GM21723 (cell line): ENCODE measurements around the gene NUDT5.
A peak's percentile ranks its signal among the peaks of the same experiment; 100 is the strongest.
"Not testable (repeated sequence)": the region's sequence is repeated elsewhere in the genome, so short reads cannot be mapped to it uniquely, and the experiment has no call there.

Source experiments
- ATAC-seq: cut with Tn5 transposase; IDR thresholded peaks from one replicate; pipeline ENCODE4 v1.9.1; 2021; ENCODE audit warnings: mild to moderate bottlenecking, moderate library complexity; ENCODE audit not compliant: unreplicated experiment

NUDT5 gene

GRCh38 chr10:12195603-12196506 is at the start of gene NUDT5, which contains the start of gene CDC123:
TSS of gene NUDT5 (minus strand) at chr10:12195891. CDS start at chr10:12186291, 9,600 bp downstream.
TSS of gene CDC123 (plus strand) at chr10:12196188. CDS start at chr10:12196246, 58 bp downstream.
- peak; percentile 88 for ATAC-seq

DNA sequence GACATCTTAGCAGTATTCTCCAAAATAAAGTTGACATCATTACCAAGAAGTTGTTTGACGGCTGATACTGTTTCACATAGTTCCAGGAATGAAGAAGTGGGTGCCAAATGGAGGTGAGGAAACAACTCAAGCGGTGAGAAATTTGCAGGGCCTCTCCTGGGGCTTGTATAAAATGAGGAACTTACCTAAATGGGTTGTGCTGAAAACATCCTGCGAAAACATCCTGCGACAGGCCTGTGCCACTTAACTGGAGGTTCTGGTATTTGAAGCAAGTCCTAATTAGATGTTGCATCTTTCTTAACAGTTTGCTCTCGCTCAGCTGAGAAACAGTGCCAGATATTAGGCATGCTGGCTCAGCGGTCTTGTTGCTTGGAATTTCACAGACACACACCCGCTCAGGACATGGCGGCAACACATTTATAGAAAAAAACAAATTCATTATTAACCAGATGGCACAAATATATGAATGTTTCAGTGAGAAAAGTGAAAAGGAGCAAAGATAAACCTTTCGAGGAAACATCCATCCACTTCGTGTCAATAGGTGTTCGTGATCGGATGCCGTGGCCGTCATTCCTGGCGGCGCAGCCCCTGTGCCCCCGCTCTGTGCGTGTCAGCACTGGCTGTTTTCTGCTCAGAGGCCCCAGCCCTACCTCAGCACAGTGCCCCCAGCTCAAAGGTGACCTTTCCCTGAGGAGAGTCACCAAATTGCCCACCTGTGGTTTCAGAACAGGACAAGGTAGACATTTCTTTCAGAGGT is 48.4 kb upstream of the NUDT5 start:
- no peak for ATAC-seq

DNA sequence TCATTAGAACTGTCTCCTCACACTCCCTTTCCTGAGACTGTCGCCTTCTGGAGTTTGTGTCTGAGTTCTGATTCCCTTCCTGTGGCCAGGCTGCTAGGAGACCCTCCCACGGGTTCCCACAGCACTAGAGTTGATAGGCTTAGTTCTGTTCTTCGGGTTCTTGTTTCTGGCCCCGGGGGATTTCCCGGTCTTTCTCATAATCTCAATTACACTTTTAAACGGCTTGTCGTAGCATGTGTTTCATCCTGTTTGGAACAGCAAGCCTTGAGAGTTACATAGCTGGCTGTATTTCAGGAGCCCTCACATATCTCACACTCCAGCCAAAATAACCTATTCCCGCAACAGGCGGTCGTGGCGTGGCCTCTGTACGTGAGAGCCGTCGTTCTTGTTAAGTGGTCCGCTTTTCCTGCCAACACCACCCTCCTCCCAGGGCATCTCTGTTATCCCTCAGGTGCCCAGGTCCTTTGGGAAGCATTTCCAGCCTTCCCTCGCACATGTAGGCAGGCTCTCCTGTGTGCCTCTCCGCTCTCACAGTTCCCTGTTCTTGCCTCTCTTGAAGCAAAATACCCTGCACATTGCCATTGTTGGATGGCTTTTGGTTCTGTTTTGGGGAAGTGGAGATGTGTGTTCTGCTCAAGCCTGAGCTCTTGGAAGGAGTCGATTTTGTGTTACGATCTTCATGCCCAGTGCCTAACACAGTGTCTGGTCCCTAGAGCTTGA is 46.3 kb upstream of the NUDT5 start:
- no peak for ATAC-seq

DNA sequence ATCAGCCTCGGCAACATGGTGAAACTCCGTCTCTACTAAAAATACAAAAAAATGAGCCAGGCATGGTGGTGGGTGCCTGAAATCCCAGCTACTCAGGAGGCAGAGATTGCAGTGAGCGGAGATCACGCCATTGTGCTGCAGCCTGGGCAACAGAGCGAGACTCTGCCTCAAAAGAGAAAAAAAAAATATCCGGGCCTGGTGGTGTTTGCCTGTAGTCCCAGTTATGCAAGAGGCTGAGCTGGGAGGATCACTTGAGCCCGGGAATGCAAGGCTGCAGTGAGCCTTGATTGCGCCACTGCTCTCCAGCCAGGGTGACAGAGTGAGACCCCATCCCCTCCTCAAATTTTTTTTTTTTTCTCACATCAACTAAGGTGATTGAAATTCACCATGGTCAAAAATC is 43.1 kb upstream of the NUDT5 start:
- no peak for ATAC-seq

GRCh38 chr10:12237265-12238220 is 41.9 kb upstream of the NUDT5 start:
- no peak for ATAC-seq

DNA sequence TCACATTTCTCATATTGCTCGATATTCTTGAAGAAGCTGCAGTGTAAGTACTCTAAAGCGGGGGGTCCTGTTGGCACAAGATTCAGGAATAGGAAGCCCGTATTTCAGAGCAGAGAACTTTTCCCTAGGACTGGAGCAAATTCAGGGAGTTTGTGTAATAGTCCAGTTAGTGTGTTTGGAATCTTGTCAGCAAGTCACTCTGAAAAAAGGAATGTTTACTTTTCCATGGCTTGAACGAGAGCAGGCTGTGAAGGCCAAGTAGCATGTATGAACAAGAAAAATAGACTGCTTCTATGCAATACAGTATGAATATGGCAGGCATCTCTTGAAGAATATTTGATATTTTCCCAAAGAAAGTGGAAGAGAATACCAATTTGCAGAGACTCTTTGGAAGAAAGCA is 40.1 kb upstream of the NUDT5 start:
- ATAC-seq, result no peak

DNA sequence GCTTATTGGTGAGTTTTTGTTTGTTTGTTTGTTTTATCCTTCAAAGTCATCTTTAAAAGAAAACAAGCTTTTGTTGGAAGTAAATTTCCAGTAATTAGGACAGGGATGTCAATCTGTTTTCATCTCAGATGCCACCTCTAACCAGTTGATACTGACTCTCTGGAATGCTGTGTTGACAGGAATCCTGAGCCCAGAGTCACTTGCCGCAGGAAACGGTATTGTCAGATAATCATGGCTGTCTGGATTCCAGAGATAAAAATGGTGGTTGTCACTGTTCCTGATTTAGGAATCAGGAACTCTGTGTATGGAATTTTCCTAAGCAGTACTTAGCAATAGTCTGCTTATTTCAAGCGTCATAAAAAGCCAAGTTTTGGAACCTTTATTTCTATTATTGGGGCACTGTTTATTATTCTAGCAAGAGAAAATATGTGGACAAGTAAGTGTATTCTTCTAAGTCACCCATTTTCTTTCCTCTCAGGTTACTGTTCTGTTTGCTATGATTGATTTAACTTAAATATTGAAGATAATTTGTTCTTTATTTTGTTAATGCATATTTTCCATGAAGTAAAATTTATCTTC is 39.5 kb upstream of the NUDT5 start:
- no peak for ATAC-seq

DNA sequence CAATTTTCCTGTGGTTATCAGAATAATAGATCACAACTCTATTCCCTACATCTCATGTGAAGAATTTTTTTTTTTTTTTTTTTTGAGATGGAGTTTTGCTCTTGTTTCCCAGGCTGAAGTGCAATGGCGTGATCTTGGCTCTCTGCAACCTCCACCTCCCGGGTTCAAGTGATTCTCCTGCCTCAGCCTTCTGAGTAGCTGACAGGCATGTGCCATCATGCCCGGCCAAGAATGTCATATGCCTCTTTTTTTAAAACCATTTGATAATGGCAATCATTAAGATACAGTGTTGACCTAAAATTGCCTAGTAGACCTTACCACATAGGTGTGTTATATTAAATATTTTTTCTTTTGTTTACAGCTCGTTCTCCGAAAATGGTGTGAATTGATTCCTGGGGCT is 39.0 kb upstream of the NUDT5 start:
- ATAC-seq, result not testable (repeated sequence)

GRCh38 chr10:12228851-12229250 is 33.2 kb upstream of the NUDT5 start:
- no peak for ATAC-seq

DNA sequence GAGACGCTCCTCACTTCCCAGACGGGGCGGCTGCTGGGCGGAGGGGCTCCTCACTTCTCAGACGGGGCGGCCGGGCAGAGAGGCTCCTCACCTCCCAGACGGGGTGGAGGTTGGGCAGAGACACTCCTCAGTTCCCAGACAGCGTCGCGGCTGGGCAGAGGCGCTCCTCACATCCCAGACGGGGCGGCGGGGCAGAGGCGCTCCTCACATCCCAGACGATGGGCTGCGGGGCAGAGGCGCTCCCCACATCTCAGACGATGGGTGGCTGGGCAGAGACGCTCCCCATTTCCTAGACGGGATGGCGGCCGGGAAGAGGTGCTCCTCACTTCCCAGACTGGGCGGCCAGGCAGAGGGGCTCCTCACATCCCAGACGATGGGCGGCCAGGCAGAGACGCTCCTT is 30.7 kb upstream of the NUDT5 start:
- ATAC-seq, result not testable (repeated sequence)

DNA sequence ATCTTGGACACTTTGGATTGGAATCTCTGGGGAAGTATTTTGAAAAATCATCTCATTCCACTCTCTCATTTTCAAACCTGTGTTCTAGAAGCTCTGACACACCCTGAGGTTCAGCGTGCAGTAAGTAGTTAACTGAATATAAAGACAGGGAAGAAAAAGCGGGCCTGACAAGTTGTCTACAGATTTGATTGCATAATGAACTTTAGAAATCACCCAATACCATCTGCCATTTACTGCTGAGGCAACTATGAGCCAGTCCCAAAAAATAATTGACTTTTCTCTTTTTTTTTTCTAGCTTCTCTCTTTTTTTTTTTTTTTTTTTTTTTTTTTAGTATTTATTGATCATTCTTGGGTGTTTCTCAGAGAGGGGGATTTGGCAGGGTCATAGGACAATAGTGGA is 29.8 kb upstream of the NUDT5 start:
- ATAC-seq, result no peak

DNA sequence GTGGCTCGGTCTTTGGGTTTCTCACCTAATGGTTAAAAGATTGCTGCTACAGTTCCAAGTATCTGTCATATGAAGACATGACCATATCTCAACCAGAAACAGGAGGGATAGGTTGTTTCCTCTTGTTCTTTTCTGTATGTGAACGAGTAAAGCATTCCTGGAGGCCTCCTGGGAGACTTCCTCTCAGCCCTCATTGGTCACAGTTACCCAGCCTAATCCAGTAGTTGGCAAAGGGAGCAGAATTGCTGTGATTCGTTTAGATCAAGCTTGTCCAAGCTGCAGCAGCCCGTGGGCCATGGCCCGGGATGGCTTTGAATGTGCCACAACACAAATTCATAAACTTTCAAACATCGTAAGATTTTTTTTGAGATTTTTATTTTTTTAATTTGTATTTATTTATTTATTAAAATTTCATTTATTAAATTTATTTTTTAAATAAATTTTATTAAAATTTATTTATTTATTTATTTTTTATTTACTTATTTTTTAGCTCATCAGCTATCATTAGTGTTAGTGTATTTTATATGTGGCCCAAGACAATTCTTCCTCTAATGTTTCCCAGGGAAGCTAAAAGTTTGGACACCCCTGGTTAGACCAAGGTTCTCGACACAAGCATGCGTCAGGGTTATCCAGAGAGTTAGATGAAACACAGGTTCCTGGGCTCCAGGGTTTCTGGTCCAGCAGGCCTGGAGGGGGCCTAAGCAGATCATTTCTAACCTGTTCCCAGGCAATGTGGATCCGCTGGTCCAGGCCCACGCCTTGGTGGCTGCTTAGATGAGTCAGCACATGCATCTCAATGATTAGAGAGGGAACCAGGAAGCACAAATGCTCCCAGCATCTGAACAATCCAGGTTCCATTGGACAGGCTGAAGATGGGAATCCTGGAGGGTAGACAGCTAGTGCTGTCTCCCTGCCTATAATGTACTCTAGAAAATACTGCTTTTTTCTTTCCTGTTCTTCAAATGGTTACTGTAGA is 25.9 kb upstream of the NUDT5 start:
- no peak for ATAC-seq

DNA sequence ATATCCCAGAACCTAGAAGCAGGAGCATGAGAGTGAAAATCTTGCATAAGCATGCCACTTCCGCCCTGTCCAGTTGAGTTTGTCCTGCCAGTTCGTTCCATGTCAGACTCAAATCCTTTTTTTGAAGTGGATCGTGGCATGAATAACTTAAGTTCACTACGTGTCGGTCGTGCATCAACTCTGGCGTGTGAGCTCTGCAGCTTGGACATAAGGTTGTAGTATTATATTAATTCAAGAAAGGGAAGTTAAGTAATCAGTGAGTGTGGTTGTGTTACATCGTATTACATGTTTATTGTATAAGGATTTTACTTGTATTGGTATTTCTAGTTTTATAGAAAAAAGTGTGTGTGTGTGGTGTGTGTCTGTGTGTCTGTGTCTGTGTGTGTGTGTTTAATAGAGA is 23.3 kb upstream of the NUDT5 start:
- no peak for ATAC-seq

GRCh38 chr10:12214763-12215218 is 19.1 kb upstream of the NUDT5 start:
- ATAC-seq, result no peak

DNA sequence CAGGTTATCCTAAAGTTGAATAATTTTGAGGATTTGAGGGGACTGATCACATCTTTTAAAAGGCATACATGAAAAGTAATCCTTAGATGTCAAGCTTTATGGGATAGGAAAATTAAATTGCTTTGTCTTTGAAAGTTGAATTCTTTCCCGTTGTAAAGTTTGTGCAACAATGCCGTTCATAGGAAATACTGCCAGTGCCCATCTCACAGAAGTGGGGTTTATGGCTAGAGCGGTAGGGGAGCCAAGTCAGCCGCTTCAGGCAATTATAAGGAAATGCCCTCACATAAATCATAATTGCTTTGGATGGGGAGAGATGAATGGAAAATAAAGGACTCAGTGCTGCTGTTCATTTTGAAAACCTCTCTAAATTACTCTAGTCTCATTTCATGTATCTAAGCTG is 18.4 kb upstream of the NUDT5 start:
- no peak for ATAC-seq

GRCh38 chr10:12213621-12214020 is 17.9 kb upstream of the NUDT5 start:
- no peak for ATAC-seq

GRCh38 chr10:12212454-12212853 is 16.8 kb upstream of the NUDT5 start:
- ATAC-seq, result no peak

DNA sequence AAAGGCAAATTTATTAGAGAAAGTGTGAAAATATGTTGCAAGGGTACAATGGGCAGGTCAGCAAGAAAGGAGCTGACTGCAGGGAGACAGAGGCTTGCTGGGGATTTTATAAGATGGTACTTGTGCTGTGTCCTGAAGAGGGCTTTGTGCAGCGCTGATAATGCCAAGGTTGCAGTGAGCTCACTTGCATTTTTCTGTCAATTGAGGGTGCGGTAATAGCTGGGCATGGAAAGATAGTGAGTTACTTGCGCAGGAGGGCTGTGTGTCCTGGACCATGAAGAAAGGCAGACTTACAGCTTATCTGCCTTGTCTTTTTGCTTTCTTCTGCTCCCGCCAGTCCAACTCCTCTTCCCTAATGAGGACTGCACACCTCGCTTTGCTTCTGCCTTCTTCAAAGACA is 12.8 kb upstream of the NUDT5 start:
- ATAC-seq, result no peak

DNA sequence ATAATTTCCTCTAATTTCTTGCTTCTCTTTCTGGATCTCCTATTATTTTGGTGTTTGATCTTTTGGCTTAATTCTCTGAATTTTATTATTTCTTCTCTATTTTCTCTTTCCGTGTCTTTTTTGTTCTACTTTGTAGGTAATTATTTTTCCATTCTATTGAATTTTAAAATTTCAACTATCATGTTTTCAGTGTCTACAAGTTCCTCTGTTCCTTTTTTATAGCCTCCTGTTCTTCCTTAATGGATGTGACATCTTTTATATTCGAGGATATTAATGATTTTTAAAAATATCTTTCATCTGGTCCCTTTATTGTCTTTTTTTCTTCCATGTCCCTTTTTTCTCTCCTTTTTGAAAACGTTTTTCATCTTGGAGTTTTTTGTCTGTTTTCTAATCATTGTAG is 11.4 kb upstream of the NUDT5 start:
- ATAC-seq, result no peak
